PC-9 (cell line): Measurements from ENCODE around the gene MCCD1.

ENCODE experiments used
- EZH2 ChIP-seq: fragments of 200-600 bp; sonication (generic); IDR thresholded peaks from 2 replicates; pipeline ENCODE4 v1.8.0; 2017; ENCODE audit warnings: antibody characterized with exemption, low read depth
- TF ChIP-seq, protein P1 (sequence below): fragments of 200-600 bp; sonication (generic); conservative IDR thresholded peaks from 2 replicates; pipeline ENCODE4 v1.6.1; 2017; ENCODE audit warnings: mixed run types, antibody characterized with exemption, mild to moderate bottlenecking, moderate library complexity

DNA sequence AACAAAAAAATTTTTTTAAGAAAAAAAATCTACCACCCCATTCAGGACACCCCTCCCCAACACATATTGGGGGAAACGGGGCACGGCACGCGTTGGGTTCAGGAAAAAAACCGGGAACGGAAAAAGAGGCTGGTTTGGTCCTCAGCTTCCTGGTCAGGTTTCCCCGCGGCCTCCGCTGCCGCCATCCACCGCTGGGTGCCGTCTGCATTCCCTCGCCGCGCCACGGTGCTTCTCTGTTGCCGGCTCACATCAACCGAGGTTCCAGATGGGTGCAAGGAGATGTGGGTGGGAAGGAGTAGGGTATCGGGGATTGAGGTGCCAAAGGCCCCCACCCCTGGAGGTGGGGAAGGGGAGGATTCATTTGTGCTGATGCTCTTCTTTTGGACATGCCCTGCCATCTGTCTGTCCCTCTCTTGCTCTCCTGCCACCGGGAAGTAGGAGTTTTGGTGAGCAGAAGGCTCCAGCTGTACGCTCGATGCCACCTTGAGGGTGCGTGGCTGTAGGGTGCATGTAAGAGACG is 5.8 kb downstream of the MCCD1 start:
- TF ChIP-seq, protein P1, sequence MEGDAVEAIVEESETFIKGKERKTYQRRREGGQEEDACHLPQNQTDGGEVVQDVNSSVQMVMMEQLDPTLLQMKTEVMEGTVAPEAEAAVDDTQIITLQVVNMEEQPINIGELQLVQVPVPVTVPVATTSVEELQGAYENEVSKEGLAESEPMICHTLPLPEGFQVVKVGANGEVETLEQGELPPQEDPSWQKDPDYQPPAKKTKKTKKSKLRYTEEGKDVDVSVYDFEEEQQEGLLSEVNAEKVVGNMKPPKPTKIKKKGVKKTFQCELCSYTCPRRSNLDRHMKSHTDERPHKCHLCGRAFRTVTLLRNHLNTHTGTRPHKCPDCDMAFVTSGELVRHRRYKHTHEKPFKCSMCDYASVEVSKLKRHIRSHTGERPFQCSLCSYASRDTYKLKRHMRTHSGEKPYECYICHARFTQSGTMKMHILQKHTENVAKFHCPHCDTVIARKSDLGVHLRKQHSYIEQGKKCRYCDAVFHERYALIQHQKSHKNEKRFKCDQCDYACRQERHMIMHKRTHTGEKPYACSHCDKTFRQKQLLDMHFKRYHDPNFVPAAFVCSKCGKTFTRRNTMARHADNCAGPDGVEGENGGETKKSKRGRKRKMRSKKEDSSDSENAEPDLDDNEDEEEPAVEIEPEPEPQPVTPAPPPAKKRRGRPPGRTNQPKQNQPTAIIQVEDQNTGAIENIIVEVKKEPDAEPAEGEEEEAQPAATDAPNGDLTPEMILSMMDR: no peak
- no peak for TF ChIP-seq EZH2
